Stimulated activated CD4-positive, alpha-beta T cell treated with anti-CD3 and anti-CD28 coated beads, Interleukin-2, amount 100 ng/mL, for 48 hours (primary cell): ENCODE measurements around the gene TAS2R30.
"Not testable (repeated sequence)": the region's sequence is repeated elsewhere in the genome, so short reads cannot be mapped to it uniquely, and the experiment has no call there.

Experiments
- DNase-seq, 2 donors: peaks; one replicate each; pipeline ENCODE4 v3.0.0-alpha.2; 2020

TAS2R30 gene

GRCh38 chr12:11134305-11134704, at the start of gene TAS2R30:
Gene TAS2R30 (minus strand): TSS chr12:11134644. CDS start chr12:11134244, 400 bp downstream.
- DNase-seq, result no peak

DNA sequence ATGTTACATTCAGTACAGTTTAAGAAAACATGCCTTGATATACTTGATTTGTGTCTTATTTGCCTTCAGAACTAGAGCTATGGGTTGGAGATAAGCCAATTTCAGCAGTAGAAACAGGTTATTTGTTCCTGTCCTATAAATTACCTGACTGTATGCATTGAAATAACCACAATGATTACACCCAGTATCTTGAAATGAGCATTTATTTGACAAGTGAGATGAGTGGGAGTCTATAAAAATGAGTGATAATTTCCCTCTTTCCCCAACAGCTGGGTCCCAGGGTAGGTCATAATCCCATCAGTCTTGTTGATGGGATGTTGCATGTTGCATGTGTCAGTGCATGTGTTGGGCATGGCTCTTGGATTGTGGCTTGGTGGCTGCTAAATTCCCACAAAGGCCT, 48.6 kb upstream of the TAS2R30 start:
- no peak for DNase-seq

DNA sequence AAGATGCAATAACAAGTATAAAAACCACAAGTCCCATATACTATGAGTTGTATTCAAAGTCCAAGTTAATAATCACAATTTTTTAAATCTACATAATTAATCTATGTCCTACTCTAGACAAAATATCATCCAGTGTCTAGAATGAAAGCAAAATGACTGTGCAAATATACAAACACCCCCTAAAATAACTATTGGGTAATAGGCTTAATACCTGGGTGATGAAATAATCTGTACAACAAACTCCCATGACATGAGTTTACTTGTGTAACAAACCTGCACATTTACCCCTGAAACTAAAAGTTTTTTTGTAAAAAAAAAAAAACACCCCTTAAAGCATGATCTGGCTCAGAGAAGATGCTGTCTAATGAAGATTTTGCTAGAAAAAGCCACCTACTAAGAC, 48.1 kb upstream of the TAS2R30 start:
- DNase-seq, result no peak

DNA sequence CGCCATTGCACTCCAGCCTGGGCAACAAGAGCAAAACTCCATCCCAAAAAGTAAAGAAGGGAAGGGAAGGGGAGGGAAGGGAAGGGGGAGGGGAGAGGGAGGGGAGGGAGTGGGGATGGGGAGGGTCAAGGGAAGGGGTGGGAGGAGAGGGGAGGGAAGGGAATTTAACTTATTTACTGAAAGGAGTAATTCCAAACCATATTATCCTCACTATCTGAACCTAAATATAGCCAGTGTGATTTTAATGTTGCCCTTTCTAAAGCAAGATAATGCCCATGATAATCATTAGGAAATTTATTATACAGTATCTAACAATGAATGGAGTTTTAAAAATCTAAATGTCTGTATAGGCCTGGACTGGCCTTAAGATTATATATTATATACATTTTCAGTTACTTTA, 43.8 kb upstream of the TAS2R30 start:
- no peak for DNase-seq

DNA sequence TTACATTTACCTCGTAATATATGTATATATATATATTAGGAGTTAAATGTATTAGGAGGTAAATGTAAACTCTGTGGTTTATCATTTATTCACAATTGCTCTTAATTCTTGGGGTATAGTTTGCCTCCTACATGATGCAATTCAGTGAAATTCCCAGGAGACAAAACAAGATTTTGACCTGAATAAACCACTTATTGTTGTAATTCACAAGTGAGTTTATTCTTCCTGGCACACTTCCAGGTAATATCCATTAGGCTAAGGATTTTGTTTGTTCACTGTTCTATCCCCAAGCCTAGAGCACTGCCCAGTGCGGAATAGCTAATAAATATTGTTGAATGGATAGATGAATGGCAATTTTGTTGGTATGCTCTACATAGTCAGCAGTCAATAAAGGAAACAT, 39.6 kb upstream of the TAS2R30 start:
- no peak for DNase-seq

GRCh38 chr12:11171969-11172675, 37.7 kb upstream of the TAS2R30 start:
- no peak for DNase-seq

DNA sequence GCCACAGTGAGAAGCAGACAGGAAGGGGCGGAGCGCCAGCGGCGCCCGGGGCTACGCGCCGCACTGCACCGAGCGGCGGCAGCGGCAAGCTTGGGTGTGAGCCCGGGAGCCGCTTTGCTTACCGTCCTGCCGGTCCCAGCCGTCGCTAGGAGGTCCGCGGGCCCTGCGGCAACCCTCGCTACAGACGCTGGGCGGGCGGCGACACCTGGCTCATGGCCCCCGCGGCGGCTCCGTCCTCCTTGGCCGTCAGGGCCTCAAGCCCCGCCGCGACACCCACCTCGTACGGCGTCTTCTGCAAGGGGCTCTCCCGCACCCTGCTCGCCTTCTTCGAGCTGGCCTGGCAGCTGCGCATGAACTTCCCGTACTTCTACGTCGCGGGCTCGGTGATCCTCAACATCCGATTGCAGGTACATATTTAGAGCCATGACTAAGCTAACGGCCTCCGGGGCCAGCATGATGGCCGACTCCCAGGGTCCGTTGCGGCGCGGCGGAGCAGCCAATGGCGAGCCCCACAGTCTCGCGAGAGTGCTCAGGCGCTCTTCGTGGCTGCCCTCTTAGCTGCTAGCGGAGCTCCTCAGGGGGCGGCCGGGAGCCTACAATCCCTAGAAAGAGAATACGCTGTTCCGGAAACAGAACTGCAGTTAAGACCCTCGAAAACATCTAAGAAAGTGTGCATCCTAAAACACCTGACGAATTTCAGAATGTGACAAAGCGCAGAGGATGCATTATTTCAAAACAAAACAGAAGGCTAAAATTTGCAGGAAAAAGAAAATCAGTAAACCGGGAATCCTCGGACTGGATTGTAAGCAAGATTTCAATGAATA, 36.9 kb upstream of the TAS2R30 start, which contains the start of gene SMIM10L1:
SMIM10L1 (plus strand) TSS at position 50 of the 824 bp plus-strand sequence; CDS start at position 213, 163 bp downstream.
- peak; percentile 80 for DNase-seq

GRCh38 chr12:11170810-11171144, 36.3 kb upstream of the TAS2R30 start:
- DNase-seq, result no peak

DNA sequence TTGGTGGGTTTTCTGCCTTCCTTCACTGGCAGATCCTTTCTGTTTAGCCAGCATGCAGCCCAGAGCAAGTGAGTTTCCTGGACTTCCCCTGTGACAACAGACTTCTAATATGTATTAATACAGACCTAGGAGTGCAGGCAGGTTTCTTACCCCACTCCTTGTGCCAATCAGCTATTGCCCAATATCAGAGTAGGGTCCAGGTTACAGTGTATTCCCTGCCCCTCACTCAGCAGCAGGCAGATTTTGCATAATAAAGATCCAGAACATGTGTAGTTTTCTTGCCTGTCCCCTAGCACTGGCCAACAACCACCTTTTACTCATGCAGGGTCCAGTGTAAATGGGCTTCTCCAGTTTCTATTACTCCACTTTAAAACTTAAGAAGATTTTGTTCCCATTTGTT, 31.9 kb upstream of the TAS2R30 start:
- no peak for DNase-seq

GRCh38 chr12:11164384-11164783, 29.9 kb upstream of the TAS2R30 start:
- DNase-seq, result no peak

DNA sequence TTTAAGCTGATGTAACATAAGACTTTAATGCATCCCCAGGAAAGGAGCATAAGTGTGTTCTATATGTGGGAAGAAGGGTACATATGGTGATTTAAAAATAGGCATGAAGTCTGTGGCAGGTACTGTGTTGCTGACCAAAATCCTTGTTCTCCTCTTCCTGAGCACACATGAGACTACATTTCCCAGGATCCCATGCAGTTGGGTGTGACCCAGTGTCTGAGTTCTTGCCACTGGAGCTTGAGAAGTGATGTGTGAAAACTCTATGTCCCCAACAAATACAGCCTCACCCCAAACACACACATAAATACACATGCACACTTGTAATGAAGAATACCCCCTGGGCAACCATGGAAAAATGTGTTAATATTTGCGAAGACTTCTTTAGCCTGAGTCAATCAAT, 28.1 kb upstream of the TAS2R30 start:
- DNase-seq, result no peak

DNA sequence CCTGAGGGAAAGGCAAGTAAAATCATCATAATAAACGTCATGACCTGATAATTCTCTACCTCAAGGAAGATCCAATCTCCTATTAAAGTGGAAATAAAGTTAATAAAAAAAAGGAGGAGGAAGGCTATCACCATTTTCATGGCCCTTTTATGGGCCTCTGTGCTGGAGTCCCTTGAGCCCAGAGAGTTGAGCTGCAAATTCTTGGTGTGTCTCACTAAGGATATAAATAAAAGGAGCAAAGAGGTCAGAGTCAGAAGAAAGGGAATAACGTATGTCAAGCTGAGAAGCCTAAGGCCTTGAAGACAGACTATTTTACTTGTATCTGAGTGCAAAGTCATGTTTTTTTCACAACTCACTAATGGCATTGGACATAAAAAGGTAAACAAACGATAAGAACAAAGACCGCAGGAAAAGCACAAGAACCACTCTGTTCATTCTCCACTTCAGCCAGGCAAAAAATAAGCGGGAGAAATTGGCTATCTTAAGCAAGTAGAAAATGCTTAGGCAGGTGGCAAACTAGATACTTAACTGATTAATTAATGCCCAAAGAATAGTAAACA, 24.5 kb upstream of the TAS2R30 start:
- no peak for DNase-seq

DNA sequence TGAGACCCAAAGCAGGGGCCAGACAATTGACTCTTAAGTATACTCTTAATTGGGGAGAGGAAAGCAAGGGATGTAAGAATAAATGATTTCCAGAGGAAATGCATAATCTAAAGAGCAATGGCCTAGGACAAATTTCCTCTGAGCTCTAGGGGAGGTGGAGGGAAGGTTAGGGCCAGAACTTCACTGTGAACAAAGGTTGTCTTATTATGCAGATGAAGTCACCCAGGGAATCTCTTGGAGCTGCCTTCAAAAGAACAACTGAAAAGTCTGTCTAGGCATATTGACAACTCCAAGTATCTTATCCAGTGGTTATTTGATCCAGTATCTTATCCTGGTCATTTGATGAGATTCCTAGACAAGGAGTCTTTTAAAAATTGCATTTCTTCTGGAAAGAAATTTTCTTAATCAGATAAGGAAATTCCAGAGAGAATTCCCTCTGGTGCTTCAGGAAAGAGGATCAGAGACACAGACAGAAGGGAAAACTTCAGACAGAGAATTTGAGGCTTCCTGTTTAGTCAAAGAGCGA, 20.0 kb upstream of the TAS2R30 start:
- no peak for DNase-seq

GRCh38 chr12:11152725-11153124, 18.3 kb upstream of the TAS2R30 start:
- no peak for DNase-seq

DNA sequence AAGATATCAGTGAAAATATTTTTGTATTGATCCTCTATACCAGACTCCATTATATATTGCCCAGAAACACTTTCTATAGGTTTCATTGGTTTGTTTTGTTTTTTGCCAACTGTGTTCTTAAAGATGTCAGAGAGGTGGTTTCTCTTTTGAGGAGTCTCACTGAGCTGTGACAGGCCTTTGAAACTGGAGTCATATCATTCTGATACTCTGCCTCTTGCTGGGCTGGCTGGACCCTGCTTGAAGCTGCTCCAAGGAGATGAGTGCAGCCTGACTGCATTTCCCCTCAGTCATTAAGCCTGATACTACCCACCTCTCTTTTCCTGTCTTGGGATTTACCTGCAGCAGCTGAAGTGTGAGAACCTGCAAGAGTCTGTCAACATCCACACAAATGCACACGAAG, 16.4 kb upstream of the TAS2R30 start:
- no peak for DNase-seq

GRCh38 chr12:11147420-11147819, 13.0 kb upstream of the TAS2R30 start:
- DNase-seq, result no peak

GRCh38 chr12:11144297-11144696, 9.9 kb upstream of the TAS2R30 start:
- no peak for DNase-seq

GRCh38 chr12:11143352-11143751, 8.9 kb upstream of the TAS2R30 start:
- no peak for DNase-seq

- DNase-seq, result no peak
Observed at GRCh38 chr12:11136075-11136474, 1.6 kb upstream of the TAS2R30 start.

DNA sequence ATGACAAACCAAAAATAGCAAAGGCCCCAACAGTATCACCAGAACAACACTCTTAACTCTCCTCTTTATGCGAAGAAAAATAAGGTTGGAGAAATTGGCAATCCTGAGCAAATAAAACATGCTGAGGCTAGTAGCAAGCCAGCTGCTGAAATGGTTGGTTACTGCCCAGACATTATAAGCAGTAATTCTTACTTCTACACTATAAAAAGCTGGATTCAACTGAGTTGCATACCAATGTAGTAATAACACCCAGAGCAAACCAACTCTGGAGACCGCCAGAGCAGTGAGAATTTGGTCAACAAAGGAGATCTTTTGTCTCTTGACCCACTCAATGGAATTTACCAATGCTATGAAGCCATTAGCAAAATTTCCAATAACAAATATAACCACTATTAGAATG, 628 bp downstream of the TAS2R30 start:
- DNase-seq, result no peak

DNA sequence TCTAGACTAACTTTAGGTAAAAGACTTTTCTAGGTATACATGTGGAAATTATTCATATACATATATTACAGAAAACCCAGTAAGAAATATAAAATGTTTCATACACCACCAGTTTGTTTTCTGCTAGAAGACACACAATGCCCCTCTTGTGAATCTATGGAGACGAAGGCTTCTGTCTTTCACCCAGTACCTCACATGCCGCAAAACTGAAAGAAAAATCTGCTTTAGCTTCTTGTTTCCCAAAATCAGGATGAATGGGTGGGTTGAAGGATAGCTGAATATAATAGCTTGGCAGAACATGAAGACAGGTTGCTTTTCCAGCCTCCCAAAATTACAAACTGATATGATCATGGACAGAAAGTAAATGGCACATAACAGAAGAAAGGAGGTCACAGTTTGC, 1.3 kb downstream of the TAS2R30 start:
- no peak for DNase-seq

- no peak for DNase-seq
Observed at GRCh38 chr12:11130999-11131398, 3.4 kb downstream of the TAS2R30 start.

- no peak for DNase-seq
Observed at GRCh38 chr12:11130382-11130781, 4.1 kb downstream of the TAS2R30 start.

- not testable (repeated sequence) for DNase-seq
Observed at GRCh38 chr12:11114130-11114529, 20.3 kb downstream of the TAS2R30 start.
